Measurements from ENCODE around the gene MUC12. TPM values are rescaled to one million over a fixed set of nuclear protein-coding genes. Genes with fewer than 3 reads are reported as not detected.

MUC12 gene
- total and polyA plus RNA-seq, 2 of the 8 experiments (the other 6 are each of a cell fraction or from before 2014, with no cell fraction given), result 7.7 to 16.2 TPM

DNA sequence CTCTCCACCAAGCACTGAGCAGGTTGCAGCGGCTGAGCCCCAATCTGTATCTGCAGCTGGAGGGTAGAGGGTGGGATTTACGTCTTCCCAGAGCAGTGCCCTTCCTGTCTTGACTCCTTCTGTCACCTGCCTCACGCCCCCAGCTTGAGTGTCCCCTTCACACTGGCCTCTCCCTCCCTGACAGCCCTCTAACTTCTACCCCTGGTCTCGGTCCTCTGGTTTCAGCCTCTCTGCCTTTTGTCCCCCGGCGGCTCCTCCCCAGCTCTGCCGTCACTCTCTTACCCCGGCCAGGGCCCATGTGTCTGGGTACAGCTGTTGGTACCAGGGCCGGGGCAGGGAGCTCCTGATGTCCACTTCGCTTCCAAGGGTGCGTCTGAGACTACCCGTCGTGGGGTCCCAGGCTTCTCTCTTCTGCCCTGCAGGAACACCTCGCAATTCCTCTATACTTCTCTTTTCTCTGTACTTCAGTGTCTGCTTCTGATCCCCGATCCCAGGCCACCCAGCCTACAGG lies 19.4 kb upstream of the MUC12 start:
- peak overlapping the region; percentile 98 for H4K91ac ChIP-seq (replicated peaks; ENCODE audit: insufficient read length, low read length)
- TF ChIP-seq PHF8 (conservative IDR thresholded peaks at IDR 0.05; ENCODE audit: low read depth, low read length) (no peak), MAFK (IDR thresholded peaks at IDR 0.05; ENCODE audit: low read depth, low read length) (no peak)
- peak overlapping the region; percentile 42 for H4K5ac ChIP-seq (ENCODE audit: insufficient read length, low read depth, low read length)
- H2BK15ac ChIP-seq (ENCODE audit: low read length), result peak overlapping the region; percentile 76; the same call in 1 of the 2 replicates
- peaks cover 11% of the 10 kb centered on the region; the same call in 1 of the 2 replicates for H3K23me2 ChIP-seq (ENCODE audit: low read depth, low read length)
- no peak overlapping the region for H3K56ac ChIP-seq (replicated peaks; ENCODE audit: insufficient read length, low read depth, low read length)
- peak overlapping the region; percentile 44 for H2BK120ac ChIP-seq (replicated peaks; ENCODE audit: low read depth, low read length)
- 53% methylated on average over 15 of the region's 15 CpGs; no CpG with 5 or more reads in 1 of the 2 experiments for WGBS, 2 experiments (ENCODE audit: extremely low coverage in 1 of 2, insufficient coverage in 1 of 2, insufficient read length in 1 of 2, insufficient replicate concordance in 2 of 2, low coverage in 1 of 2, low lambda C conversion rate in 2 of 2, missing lambda C conversion rate in 1 of 2)
- peaks cover 9 to 33% (median 27%) of the 10 kb centered on the region in 4 experiments for H3K4me1 ChIP-seq (replicated peaks in 1 of 4; ENCODE audit: control insufficient read depth in 3 of 4, insufficient read depth in 4 of 4, low read length in 3 of 4)
- peak overlapping the region; percentile 97; the same call in 1 of the 2 replicates for H2BK12ac ChIP-seq (ENCODE audit: low read depth, low read length)
- peak overlapping the region; percentile 65 for H3K4ac ChIP-seq (replicated peaks; ENCODE audit: insufficient read length, low read depth, low read length)
- H3K4me2 ChIP-seq (ENCODE audit: insufficient read depth in 1 of 2, low read depth in 2 of 2, low read length in 2 of 2), result peak overlapping the region; percentile 58 to 73
- peak overlapping the region; percentile 99 for H2AK5ac ChIP-seq (ENCODE audit: low read depth, low read length)
- H3K4me3 ChIP-seq (ENCODE audit: extremely low read depth in 1 of 4, insufficient read depth in 2 of 4, low read depth in 3 of 4, low read length in 4 of 4), result no peak overlapping the region
- no peak overlapping the region for H2AFZ ChIP-seq (ENCODE audit: low read length)
- ChIA-PET POLR2A (ENCODE audit: partially characterized antibody) (interaction anchor here (0.8 to 3.0 kb wide), 16 partner anchors 10 to 164 kb away, joined by 3 to 8 read pairs (median 4); partner anchors contain the start of genes SRRT and UFSP1), CTCF (ENCODE audit: partially characterized antibody) (interaction anchor here (0.6 to 3.3 kb wide), 24 partner anchors 8 to 258 kb away, joined by 3 to 15 read pairs (median 4); partner anchors contain the start of genes ACHE and MUC17)
- H3K18ac ChIP-seq (ENCODE audit: extremely low read depth, low read length), result peak overlapping the region; percentile 93
- no peaks in the 10 kb centered on the region for H3K9me3 ChIP-seq (ENCODE audit: insufficient read depth in 2 of 2, low read depth in 1 of 2, low read length in 1 of 2)
- H2BK5ac ChIP-seq (ENCODE audit: low read depth, low read length), result peak overlapping the region; percentile 89; the same call in 1 of the 2 replicates
- no peak overlapping the region for H3K27ac ChIP-seq (ENCODE audit: low read depth, low read length)
- H4K8ac ChIP-seq (ENCODE audit: extremely low read depth, insufficient read depth, low read length), result peak overlapping the region; percentile 69; the same call in 1 of the 2 replicates
- H4K20me1 ChIP-seq (replicated peaks in 1 of 2; ENCODE audit: control insufficient read depth in 1 of 2, insufficient read depth in 2 of 2, low read length in 2 of 2), result peaks cover 0 to 2% of the 10 kb centered on the region in 2 experiments
- no peaks in the 10 kb centered on the region; the same call in 1 of the 2 replicates for H3K79me1 ChIP-seq (ENCODE audit: low read depth, low read length)
- H3K36me3 ChIP-seq (ENCODE audit: control insufficient read depth in 2 of 4, insufficient read depth in 4 of 4, low read length in 3 of 4), result no peaks in the 10 kb centered on the region; a peak in 1 of 8 replicates
- H3K27me3 ChIP-seq (replicated peaks in 1 of 4; ENCODE audit: control insufficient read depth in 3 of 4, extremely low read depth in 1 of 4, insufficient read depth in 3 of 4, low read length in 3 of 4), result peaks cover 0 to 3% (median 0%) of the 10 kb centered on the region in 4 experiments; a peak in 3 of 7 replicates
- H3K79me2 ChIP-seq (ENCODE audit: control insufficient read depth in 1 of 2, insufficient read depth in 2 of 2, low read length in 2 of 2), result no peaks in the 10 kb centered on the region; a peak in 1 of 4 replicates
- H3K23ac ChIP-seq (ENCODE audit: insufficient read length), result no peak overlapping the region
- FAIRE-seq, result no peak
- H2BK20ac ChIP-seq (ENCODE audit: low read length), result peak overlapping the region; percentile 97
- DNase-seq (ENCODE audit: low read depth in 1 of 2, low spot score in 2 of 2), result peak in 1 of 2 experiments; percentile 71
- H3K9ac ChIP-seq (replicated peaks in 1 of 4; ENCODE audit: extremely low read depth in 1 of 4, low read depth in 3 of 4, low read length in 3 of 4), result no peak overlapping the region
- H3K14ac ChIP-seq (ENCODE audit: insufficient read length), result peak overlapping the region; percentile 18
